ENCODE results near the gene CKAP4.
A peak's percentile ranks its signal among the peaks of the same experiment; 100 is the strongest.

The CKAP4 gene

GRCh38 chr12:106239951-106240335 is 7.9 kb downstream of the CKAP4 start:
- no peak for DNase-seq

- no peak for DNase-seq
Measured at GRCh38 chr12:106239241-106239950, 8.4 kb downstream of the CKAP4 start.

- no peak for DNase-seq
Measured at GRCh38 chr12:106238146-106238545, 9.7 kb downstream of the CKAP4 start.

- DNase-seq = no peak
Measured at GRCh38 chr12:106235770-106236169, 12.1 kb downstream of the CKAP4 start.

GRCh38 chr12:106234449-106234848 is 13.4 kb downstream of the CKAP4 start:
- no peak for DNase-seq

- DNase-seq = no peak
Measured at GRCh38 chr12:106233011-106233410, 14.8 kb downstream of the CKAP4 start.

GRCh38 chr12:106229036-106229591 is 18.7 kb downstream of the CKAP4 start:
- DNase-seq = no peak

GRCh38 chr12:106228320-106228710 is 19.5 kb downstream of the CKAP4 start:
- DNase-seq = no peak

- no peak for DNase-seq
Measured at GRCh38 chr12:106227641-106228319, 20.0 kb downstream of the CKAP4 start.

GRCh38 chr12:106226884-106227640 is 20.8 kb downstream of the CKAP4 start:
- DNase-seq = peak; percentile 51

GRCh38 chr12:106224355-106224706 is 23.5 kb downstream of the CKAP4 start:
- DNase-seq = no peak

GRCh38 chr12:106223485-106224354 is 24.1 kb downstream of the CKAP4 start:
- DNase-seq = peak; percentile 35

- DNase-seq = no peak
Measured at GRCh38 chr12:106220536-106220935, 27.3 kb downstream of the CKAP4 start.

- no peak for DNase-seq
Measured at GRCh38 chr12:106219043-106219442, 28.8 kb downstream of the CKAP4 start.

- DNase-seq = no peak
Measured at GRCh38 chr12:106217706-106218105, 30.1 kb downstream of the CKAP4 start.

- no peak for DNase-seq
Measured at GRCh38 chr12:106214571-106214970, 33.2 kb downstream of the CKAP4 start.

- DNase-seq = no peak
Measured at GRCh38 chr12:106213662-106214061, 34.2 kb downstream of the CKAP4 start.

GRCh38 chr12:106211973-106212372 is 35.8 kb downstream of the CKAP4 start:
- DNase-seq = no peak

- peak; percentile 15 for DNase-seq
Measured at GRCh38 chr12:106205208-106206069, 42.4 kb downstream of the CKAP4 start.

- DNase-seq = no peak
Measured at GRCh38 chr12:106204312-106204711, 43.5 kb downstream of the CKAP4 start.

- DNase-seq = no peak
Measured at GRCh38 chr12:106197906-106198623, 49.8 kb downstream of the CKAP4 start.
